HepG2 (cell line): ENCODE results near the gene ABTB2. TPM values are rescaled to one million over a fixed set of nuclear protein-coding genes. Genes with fewer than 3 reads are reported as not detected.

ENCODE experiments used
- ARID4A ChIP-seq: sonication (generic); formaldehyde crosslinking; IDR thresholded peaks from 2 replicates; pipeline ENCODE4 v1.5.0; 2020; ENCODE audit warnings: mild to moderate bottlenecking, missing genetic modification reagents, borderline replicate concordance
- EP300 ChIP-seq, 3 experiments: sonication (generic) in 1 of 3; formaldehyde crosslinking in 1 of 3; IDR thresholded peaks; 2 replicates each; pipeline versions ENCODE4 v1.5.1 to v1.6.1; 2011 to 2020; ENCODE audit warnings: low read depth in 2 of 3, low read length in 2 of 3, borderline replicate concordance in 1 of 3, improper control_type of control experiment in 1 of 3, mild to moderate bottlenecking in 1 of 3, missing genetic modification reagents in 1 of 3, moderate library complexity in 1 of 3
- NFYB ChIP-seq: sonication (generic); formaldehyde crosslinking; IDR thresholded peaks from 2 replicates; pipeline ENCODE4 v1.4.0; 2020; ENCODE audit warnings: missing genetic modification reagents
- TCF12 ChIP-seq, 2 experiments: fragments of 450-650 bp in 1 of 2; sonication (generic) in 1 of 2; formaldehyde crosslinking in 1 of 2; IDR thresholded peaks; 2 replicates each; pipeline versions ENCODE4 v1.6.1 to v1.8.0; 2017 to 2022; ENCODE audit warnings: antibody characterized with exemption in 1 of 2, mild to moderate bottlenecking in 1 of 2, missing genetic modification reagents in 1 of 2, moderate library complexity in 1 of 2
- YEATS4 ChIP-seq: sonication (generic); formaldehyde crosslinking; IDR thresholded peaks from 2 replicates; pipeline ENCODE4 v1.4.0; 2020; ENCODE audit warnings: missing genetic modification reagents, borderline replicate concordance
- ZNF12 ChIP-seq: sonication (generic); formaldehyde crosslinking; IDR thresholded peaks from 2 replicates; pipeline ENCODE4 v1.5.0; 2020; ENCODE audit warnings: missing genetic modification reagents
- ZNF180 ChIP-seq: sonication (generic); formaldehyde crosslinking; IDR thresholded peaks from 2 replicates; pipeline ENCODE4 v1.4.0; 2020; ENCODE audit warnings: low read depth, missing genetic modification reagents, borderline replicate concordance
- ZNF234 ChIP-seq: sonication (generic); formaldehyde crosslinking; conservative IDR thresholded peaks from 2 replicates; pipeline ENCODE4 v1.5.1; 2020; ENCODE audit warnings: mild to moderate bottlenecking, missing genetic modification reagents
- ZNF33B ChIP-seq: sonication (generic); formaldehyde crosslinking; IDR thresholded peaks from 2 replicates; pipeline ENCODE4 v1.5.1; 2020; ENCODE audit warnings: mild to moderate bottlenecking, missing genetic modification reagents
- ZNF362 ChIP-seq: sonication (generic); formaldehyde crosslinking; IDR thresholded peaks from 2 replicates; pipeline ENCODE4 v1.4.0; 2020; ENCODE audit warnings: missing genetic modification reagents, mild to moderate bottlenecking, borderline replicate concordance
- polyA plus RNA-seq, 8 experiments: library from polyadenylated mRNA; depleted of rRNA in 3 of 8; stranded (reverse) in 7 of 8; unstranded in 1 of 8; fragments of >200 nt; fragmentation: Illumina TruSeq in 4 of 8; extraction: Trizol in 4 of 8; gene quantifications; 2 replicates each; pipeline versions ENCODE4 v1.2.1 to v1.2.3, GENCODE V29; 2011 to 2016; ENCODE audit warnings: low read depth in 4 of 8, missing spikeins in 1 of 8, mixed read lengths in 1 of 8; ENCODE audit not compliant: insufficient read depth in 1 of 8
- total RNA-seq, 5 experiments: library from RNA; depleted of rRNA; stranded (reverse); fragments of >200 nt; fragmentation: Illumina TruSeq; extraction: Trizol; gene quantifications; 2 replicates each; pipeline ENCODE4 v1.2.3, GENCODE V29; 2016; ENCODE audit warnings: low read depth in 1 of 5
- TF ChIP-seq, protein P1 (sequence below): sonication (generic); formaldehyde crosslinking; IDR thresholded peaks from 2 replicates; pipeline ENCODE4 v1.5.0; 2020; ENCODE audit warnings: missing genetic modification reagents
- TF ChIP-seq, protein P2 (sequence below): sonication (generic); formaldehyde crosslinking; IDR thresholded peaks from 2 replicates; pipeline ENCODE4 v1.9.0; 2021; ENCODE audit warnings: missing genetic modification reagents, borderline replicate concordance
- TF ChIP-seq, protein P3 (sequence below): sonication (generic); formaldehyde crosslinking; IDR thresholded peaks from 2 replicates; pipeline ENCODE4 v1.4.0; 2020; ENCODE audit warnings: missing genetic modification reagents
- TF ChIP-seq, protein P4 (sequence below): IDR thresholded peaks from 2 replicates; pipeline ENCODE4 v1.6.1; 2018; ENCODE audit warnings: missing genetic modification reagents, mild to moderate bottlenecking, missing compliant biosample characterization

Gene ABTB2
- total and polyA plus RNA-seq, 2 of the 13 experiments (the other 11 are each of a cell fraction or from before 2014, with no cell fraction given), result 5.1 to 15.4 TPM

- TF ChIP-seq, protein P1, sequence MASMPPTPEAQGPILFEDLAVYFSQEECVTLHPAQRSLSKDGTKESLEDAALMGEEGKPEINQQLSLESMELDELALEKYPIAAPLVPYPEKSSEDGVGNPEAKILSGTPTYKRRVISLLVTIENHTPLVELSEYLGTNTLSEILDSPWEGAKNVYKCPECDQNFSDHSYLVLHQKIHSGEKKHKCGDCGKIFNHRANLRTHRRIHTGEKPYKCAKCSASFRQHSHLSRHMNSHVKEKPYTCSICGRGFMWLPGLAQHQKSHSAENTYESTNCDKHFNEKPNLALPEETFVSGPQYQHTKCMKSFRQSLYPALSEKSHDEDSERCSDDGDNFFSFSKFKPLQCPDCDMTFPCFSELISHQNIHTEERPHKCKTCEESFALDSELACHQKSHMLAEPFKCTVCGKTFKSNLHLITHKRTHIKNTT (CRISPR knock-in tag), result no peak
- TF ChIP-seq, protein P2, sequence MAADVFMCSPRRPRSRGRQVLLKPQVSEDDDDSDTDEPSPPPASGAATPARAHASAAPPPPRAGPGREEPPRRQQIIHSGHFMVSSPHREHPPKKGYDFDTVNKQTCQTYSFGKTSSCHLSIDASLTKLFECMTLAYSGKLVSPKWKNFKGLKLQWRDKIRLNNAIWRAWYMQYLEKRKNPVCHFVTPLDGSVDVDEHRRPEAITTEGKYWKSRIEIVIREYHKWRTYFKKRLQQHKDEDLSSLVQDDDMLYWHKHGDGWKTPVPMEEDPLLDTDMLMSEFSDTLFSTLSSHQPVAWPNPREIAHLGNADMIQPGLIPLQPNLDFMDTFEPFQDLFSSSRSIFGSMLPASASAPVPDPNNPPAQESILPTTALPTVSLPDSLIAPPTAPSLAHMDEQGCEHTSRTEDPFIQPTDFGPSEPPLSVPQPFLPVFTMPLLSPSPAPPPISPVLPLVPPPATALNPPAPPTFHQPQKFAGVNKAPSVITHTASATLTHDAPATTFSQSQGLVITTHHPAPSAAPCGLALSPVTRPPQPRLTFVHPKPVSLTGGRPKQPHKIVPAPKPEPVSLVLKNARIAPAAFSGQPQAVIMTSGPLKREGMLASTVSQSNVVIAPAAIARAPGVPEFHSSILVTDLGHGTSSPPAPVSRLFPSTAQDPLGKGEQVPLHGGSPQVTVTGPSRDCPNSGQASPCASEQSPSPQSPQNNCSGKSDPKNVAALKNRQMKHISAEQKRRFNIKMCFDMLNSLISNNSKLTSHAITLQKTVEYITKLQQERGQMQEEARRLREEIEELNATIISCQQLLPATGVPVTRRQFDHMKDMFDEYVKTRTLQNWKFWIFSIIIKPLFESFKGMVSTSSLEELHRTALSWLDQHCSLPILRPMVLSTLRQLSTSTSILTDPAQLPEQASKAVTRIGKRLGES (CRISPR knock-in tag), result no peak
- TF ChIP-seq NFYB (CRISPR knock-in tag), result no peak
- TF ChIP-seq ZNF234, result no peak
- TF ChIP-seq, protein P3, sequence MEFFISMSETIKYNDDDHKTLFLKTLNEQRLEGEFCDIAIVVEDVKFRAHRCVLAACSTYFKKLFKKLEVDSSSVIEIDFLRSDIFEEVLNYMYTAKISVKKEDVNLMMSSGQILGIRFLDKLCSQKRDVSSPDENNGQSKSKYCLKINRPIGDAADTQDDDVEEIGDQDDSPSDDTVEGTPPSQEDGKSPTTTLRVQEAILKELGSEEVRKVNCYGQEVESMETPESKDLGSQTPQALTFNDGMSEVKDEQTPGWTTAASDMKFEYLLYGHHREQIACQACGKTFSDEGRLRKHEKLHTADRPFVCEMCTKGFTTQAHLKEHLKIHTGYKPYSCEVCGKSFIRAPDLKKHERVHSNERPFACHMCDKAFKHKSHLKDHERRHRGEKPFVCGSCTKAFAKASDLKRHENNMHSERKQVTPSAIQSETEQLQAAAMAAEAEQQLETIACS (CRISPR knock-in tag), result no peak
- TF ChIP-seq ARID4A, result peak; percentile 66; the same call in 1 of the 2 replicates
- TF ChIP-seq ZNF180, result no peak
- peak; percentile 69 to 94; a peak in 3 of 4 replicates for TF ChIP-seq EP300 (IDR thresholded peaks at IDR 0.05; ENCODE audit: low read depth in 2 of 2, low read length in 2 of 2)
- peak; percentile 78; the same call in 1 of the 2 replicates for TF ChIP-seq EP300 (CRISPR knock-in tag; IDR thresholded peaks at IDR 0.05; ENCODE audit: borderline replicate concordance)
- TF ChIP-seq, protein P4, sequence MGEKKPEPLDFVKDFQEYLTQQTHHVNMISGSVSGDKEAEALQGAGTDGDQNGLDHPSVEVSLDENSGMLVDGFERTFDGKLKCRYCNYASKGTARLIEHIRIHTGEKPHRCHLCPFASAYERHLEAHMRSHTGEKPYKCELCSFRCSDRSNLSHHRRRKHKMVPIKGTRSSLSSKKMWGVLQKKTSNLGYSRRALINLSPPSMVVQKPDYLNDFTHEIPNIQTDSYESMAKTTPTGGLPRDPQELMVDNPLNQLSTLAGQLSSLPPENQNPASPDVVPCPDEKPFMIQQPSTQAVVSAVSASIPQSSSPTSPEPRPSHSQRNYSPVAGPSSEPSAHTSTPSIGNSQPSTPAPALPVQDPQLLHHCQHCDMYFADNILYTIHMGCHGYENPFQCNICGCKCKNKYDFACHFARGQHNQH (CRISPR knock-in tag), result peak; percentile 87
- TF ChIP-seq YEATS4 (CRISPR knock-in tag), result no peak
- TF ChIP-seq ZNF362 (CRISPR knock-in tag), result no peak
- no peak for TF ChIP-seq TCF12 (IDR thresholded peaks at IDR 0.05)
- no peak for TF ChIP-seq TCF12 (CRISPR knock-in tag; IDR thresholded peaks at IDR 0.05)
- no peak for TF ChIP-seq ZNF12 (CRISPR knock-in tag)
- no peak for TF ChIP-seq ZNF33B (CRISPR knock-in tag)
Observed at GRCh38 chr11:34344768-34345539, 12.9 kb downstream of the ABTB2 start (continued).
